PC-3 (cell line): ENCODE data around the gene PRKN.

Source experiments
- CTCF ChIP-seq: fragments of 300-600 bp; sonication (generic); conservative IDR thresholded peaks from 2 replicates; pipeline ENCODE4 v1.5.1; 2017; ENCODE audit warnings: antibody characterized with exemption, low read depth, mild to moderate bottlenecking, low read length
- EZH2phosphoT487 ChIP-seq: fragments of 300-600 bp; sonication (generic); IDR thresholded peaks from 2 replicates; pipeline ENCODE4 v1.6.1; 2018; ENCODE audit warnings: mild to moderate bottlenecking, antibody characterized with exemption, low read length, borderline replicate concordance

- TF ChIP-seq CTCF, result no peak
- no peak for TF ChIP-seq EZH2phosphoT487
Measured at GRCh38 chr6:162261598-162261997, 466.0 kb downstream of the PRKN start.
